Measurements from ENCODE around the gene BMP6.

The BMP6 gene

DNA sequence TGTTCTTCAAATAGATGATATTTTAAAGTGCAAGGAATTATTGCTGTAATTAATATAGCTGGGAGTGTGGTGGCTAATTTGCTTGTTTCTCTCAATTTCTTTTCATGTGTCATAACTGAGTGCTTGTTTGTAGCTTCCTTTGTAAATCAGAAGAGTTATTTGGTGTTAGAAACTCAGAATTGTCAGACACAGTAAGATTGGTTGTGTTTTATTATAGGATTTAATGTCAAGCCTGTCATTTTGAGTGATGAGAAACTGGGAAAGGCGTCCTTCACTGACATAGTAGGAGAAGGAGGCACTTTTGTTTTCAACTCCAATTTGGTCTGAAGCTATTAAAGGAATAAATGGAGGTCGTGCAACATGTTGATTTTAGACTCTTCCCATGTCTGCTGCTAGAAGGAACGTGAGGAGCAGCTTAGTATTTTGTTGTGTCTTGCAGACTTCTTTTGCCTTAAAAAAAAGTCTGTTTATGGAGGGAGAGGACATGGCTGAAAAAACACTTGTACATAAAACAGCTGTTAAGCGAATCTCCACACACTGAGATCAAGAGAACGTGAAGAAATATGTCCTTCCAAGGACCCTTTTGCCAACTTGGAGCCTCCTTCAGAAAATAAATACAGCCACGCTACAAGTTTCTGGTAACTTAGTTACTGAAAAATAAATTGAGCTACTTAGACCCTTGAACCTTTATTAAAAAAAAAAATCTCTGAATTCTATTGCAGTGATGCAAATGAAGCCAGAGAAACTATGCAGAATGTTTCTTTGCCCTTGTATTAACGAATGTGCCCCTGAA is 59.5 kb downstream of the BMP6 start:
- DNase-seq (ENCODE audit: low read depth), result no peak
- TF ChIP-seq, protein P1, sequence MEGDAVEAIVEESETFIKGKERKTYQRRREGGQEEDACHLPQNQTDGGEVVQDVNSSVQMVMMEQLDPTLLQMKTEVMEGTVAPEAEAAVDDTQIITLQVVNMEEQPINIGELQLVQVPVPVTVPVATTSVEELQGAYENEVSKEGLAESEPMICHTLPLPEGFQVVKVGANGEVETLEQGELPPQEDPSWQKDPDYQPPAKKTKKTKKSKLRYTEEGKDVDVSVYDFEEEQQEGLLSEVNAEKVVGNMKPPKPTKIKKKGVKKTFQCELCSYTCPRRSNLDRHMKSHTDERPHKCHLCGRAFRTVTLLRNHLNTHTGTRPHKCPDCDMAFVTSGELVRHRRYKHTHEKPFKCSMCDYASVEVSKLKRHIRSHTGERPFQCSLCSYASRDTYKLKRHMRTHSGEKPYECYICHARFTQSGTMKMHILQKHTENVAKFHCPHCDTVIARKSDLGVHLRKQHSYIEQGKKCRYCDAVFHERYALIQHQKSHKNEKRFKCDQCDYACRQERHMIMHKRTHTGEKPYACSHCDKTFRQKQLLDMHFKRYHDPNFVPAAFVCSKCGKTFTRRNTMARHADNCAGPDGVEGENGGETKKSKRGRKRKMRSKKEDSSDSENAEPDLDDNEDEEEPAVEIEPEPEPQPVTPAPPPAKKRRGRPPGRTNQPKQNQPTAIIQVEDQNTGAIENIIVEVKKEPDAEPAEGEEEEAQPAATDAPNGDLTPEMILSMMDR (IDR thresholded peaks at IDR 0.05; ENCODE audit: low read depth, low read length), result no peak
- no peak for TF ChIP-seq POLR2A (IDR thresholded peaks at IDR 0.05; ENCODE audit: extremely low read depth, insufficient read length)
- TF ChIP-seq MYC (IDR thresholded peaks at IDR 0.05; ENCODE audit: low read depth, low read length), result no peak
- no peak for TF ChIP-seq MAX (IDR thresholded peaks at IDR 0.05; ENCODE audit: low read depth, low read length)
- H3K4me3 ChIP-seq (ENCODE audit: low read depth, low read length), result no peak overlapping the region

DNA sequence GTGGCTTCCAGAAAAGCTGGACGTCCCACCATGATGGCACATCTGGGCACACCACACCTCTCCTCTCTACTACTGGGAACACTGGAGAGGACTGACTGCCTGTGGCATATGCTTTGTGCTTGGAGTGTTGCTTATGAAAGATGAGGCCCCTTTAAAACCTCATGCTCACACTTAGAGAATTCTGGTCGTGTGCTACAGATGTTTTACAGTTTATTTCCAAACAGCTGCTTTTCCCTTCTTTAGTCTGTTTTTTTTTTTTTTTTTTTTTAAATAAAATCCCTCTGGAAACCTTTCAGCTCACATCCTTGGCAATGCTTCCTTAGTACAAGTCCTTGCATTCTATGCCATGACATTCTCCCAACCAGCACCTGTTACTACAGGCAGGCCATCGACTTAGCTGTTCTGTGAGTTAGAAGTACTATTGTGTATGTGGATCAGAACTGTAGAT is 60.3 kb downstream of the BMP6 start:
- TF ChIP-seq, protein P1 (IDR thresholded peaks at IDR 0.05; ENCODE audit: low read depth, low read length), result no peak
- TF ChIP-seq MAX (IDR thresholded peaks at IDR 0.05; ENCODE audit: low read depth, low read length) (no peak), POLR2A (IDR thresholded peaks at IDR 0.05; ENCODE audit: extremely low read depth, insufficient read length) (no peak), MYC (IDR thresholded peaks at IDR 0.05; ENCODE audit: low read depth, low read length) (no peak)
- no peak overlapping the region for H3K4me3 ChIP-seq (ENCODE audit: low read depth, low read length)
- no peak for DNase-seq (ENCODE audit: low read depth)

DNA sequence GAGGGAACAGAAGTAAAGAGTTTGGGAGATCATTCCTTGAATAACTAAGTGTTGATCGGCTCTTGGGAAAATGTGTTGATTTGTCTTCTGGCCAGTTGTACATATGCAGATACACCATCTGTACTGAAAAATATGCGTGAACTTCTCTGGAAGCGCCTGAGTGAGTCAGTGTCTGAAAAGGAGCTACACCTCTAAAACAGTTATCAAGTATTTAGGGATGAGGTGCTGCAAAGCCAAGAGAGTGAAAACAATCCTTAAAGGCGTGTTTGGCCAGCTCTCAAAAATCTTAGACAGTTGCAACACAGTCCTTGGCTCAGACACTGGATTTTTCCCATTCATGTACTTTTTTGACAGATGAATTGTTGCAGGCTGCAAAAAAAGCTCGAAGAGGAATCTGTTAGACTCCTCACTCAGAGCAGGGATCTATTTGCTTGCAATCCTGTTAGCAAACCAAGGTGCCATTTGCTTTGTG is 61.3 kb downstream of the BMP6 start:
- no peak for DNase-seq (ENCODE audit: low read depth)
- TF ChIP-seq POLR2A (IDR thresholded peaks at IDR 0.05; ENCODE audit: extremely low read depth, insufficient read length), result no peak
- no peak for TF ChIP-seq MAX (IDR thresholded peaks at IDR 0.05; ENCODE audit: low read depth, low read length)
- TF ChIP-seq, protein P1 (IDR thresholded peaks at IDR 0.05; ENCODE audit: low read depth, low read length), result no peak
- TF ChIP-seq MYC (IDR thresholded peaks at IDR 0.05; ENCODE audit: low read depth, low read length), result no peak
- no peak overlapping the region for H3K4me3 ChIP-seq (ENCODE audit: low read depth, low read length)

DNA sequence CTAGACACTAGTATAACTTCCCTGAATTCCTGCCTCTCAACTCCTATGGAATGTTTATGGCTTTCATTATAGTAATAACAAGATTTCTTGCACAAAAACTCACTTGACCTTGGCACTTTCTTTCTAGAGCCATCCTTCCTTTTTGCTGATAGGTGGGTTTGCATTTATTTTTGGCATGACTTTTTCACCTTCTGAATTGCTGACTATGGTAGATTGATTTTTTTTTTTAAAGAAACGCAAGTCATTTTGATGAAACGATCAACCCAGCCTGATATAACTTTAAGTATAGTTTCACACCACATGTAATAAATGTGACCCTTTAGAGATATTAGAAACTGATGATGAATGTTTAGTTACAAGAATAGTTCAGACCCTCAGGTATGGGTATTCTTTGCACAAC is 61.8 kb downstream of the BMP6 start:
- no peak for DNase-seq (ENCODE audit: low read depth)
- H3K4me3 ChIP-seq (ENCODE audit: low read depth, low read length), result no peak overlapping the region
- TF ChIP-seq, protein P1 (IDR thresholded peaks at IDR 0.05; ENCODE audit: low read depth, low read length), result no peak

DNA sequence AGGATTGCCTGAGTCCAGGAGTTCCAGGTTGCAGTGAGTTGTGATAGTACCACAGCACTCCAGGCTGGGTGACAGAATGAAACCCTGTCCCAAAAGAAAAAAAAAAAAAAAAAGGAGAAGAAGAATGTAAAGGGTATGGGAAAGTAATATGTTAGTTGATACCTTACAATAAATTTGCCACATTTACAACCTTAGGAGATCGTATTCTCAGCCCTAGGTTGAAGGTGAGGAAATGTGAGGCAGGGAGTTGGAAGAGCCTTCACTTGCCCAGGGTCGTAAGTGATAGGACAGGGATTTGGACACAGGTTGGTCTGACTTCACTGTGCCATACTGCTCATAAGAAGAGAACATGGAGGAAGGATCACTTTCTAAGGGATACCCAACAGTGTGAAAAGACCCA is 68.6 kb downstream of the BMP6 start:
- DNase-seq (ENCODE audit: low read depth), result no peak
- TF ChIP-seq POLR2A (IDR thresholded peaks at IDR 0.05; ENCODE audit: extremely low read depth, insufficient read length), result no peak
- no peak for TF ChIP-seq MAX (IDR thresholded peaks at IDR 0.05; ENCODE audit: low read depth, low read length)
- no peak for TF ChIP-seq MYC (IDR thresholded peaks at IDR 0.05; ENCODE audit: low read depth, low read length)
- TF ChIP-seq, protein P1 (IDR thresholded peaks at IDR 0.05; ENCODE audit: low read depth, low read length), result no peak
- no peak overlapping the region for H3K4me3 ChIP-seq (ENCODE audit: low read depth, low read length)
